Trophoblast cell (in vitro differentiated cells and primary cell): ENCODE results near the gene KCNK5.
A peak's percentile ranks its signal among the peaks of the same experiment; 100 is the strongest.

Experiments
- DNase-seq, 2 donors: peaks; one replicate each; pipeline ENCODE4 v3.0.0-alpha.2; 2016
- H2AFZ ChIP-seq: 2 replicates; pipeline ENCODE4 v1.6.1; 2013; ENCODE audit warnings: low read length, moderate library complexity, mild to moderate bottlenecking; ENCODE audit not compliant: insufficient read depth, poor library complexity
- H2AK5ac ChIP-seq: 2 replicates; pipeline ENCODE4 v1.6.1; 2013; ENCODE audit warnings: mild to moderate bottlenecking, low read length
- H2BK120ac ChIP-seq: 2 replicates; pipeline ENCODE4 v1.6.1; 2013; ENCODE audit warnings: low read length, mild to moderate bottlenecking, moderate library complexity; ENCODE audit not compliant: insufficient read depth, poor library complexity
- H2BK12ac ChIP-seq: 2 replicates; pipeline ENCODE4 v1.6.1; 2013; ENCODE audit warnings: mild to moderate bottlenecking, low read length, moderate library complexity
- H2BK5ac ChIP-seq: 2 replicates; pipeline ENCODE4 v1.6.1; 2013; ENCODE audit warnings: low read length, low read depth, moderate library complexity, mild to moderate bottlenecking; ENCODE audit not compliant: poor library complexity
- H3K14ac ChIP-seq: 2 replicates; pipeline ENCODE4 v1.6.1; 2013; ENCODE audit warnings: mild to moderate bottlenecking, low read length
- H3K18ac ChIP-seq: 2 replicates; pipeline ENCODE4 v1.6.1; 2013; ENCODE audit warnings: mild to moderate bottlenecking, low read length
- H3K23ac ChIP-seq: 2 replicates; pipeline ENCODE4 v1.6.1; 2013; ENCODE audit warnings: low read length
- H3K27ac ChIP-seq: 2 replicates; pipeline ENCODE4 v1.5.1; 2013; ENCODE audit warnings: low read depth, mild to moderate bottlenecking, inconsistent platforms, low read length, moderate library complexity
- H3K27me3 ChIP-seq: 2 replicates; pipeline ENCODE4 v1.6.1; 2013; ENCODE audit warnings: inconsistent platforms, mild to moderate bottlenecking, low read length, moderate library complexity; ENCODE audit not compliant: insufficient read depth
- H3K36me3 ChIP-seq, 2 experiments: 1 replicate in 1 of 2; 2 replicates in 1 of 2; pipeline ENCODE4 v1.6.1; 2013; ENCODE audit warnings: low read length in 2 of 2, mild to moderate bottlenecking in 2 of 2, moderate library complexity in 1 of 2; ENCODE audit not compliant: insufficient read depth in 2 of 2, control insufficient read depth in 1 of 2
- H3K4ac ChIP-seq: 2 replicates; pipeline ENCODE4 v1.6.1; 2013; ENCODE audit warnings: low read depth, mild to moderate bottlenecking, low read length, moderate library complexity
- H3K4me1 ChIP-seq, 2 experiments: 1 replicate in 1 of 2; 2 replicates in 1 of 2; pipeline ENCODE4 v1.6.1; 2013; ENCODE audit warnings: low read length in 2 of 2, mild to moderate bottlenecking in 2 of 2, moderate library complexity in 1 of 2; ENCODE audit not compliant: insufficient read depth in 2 of 2, control insufficient read depth in 1 of 2
- H3K4me2 ChIP-seq: 2 replicates; pipeline ENCODE4 v1.6.1; 2013; ENCODE audit warnings: inconsistent platforms, mild to moderate bottlenecking, low read length, moderate library complexity
- H3K4me3 ChIP-seq: 2 replicates; pipeline ENCODE4 v1.5.1; 2013; ENCODE audit warnings: mild to moderate bottlenecking, low read depth, low read length, inconsistent platforms
- H3K79me1 ChIP-seq: one replicate; pipeline ENCODE4 v1.6.1; 2013; ENCODE audit warnings: low read length
- H3K79me2 ChIP-seq: 2 replicates; pipeline ENCODE4 v1.6.1; 2013; ENCODE audit warnings: low read length, mild to moderate bottlenecking; ENCODE audit not compliant: control insufficient read depth, insufficient read depth, poor library complexity
- H3K9ac ChIP-seq: 2 replicates; pipeline ENCODE4 v1.6.1; 2013; ENCODE audit warnings: mild to moderate bottlenecking, low read length
- H3K9me3 ChIP-seq: 2 replicates; pipeline ENCODE4 v1.6.1; 2013; ENCODE audit warnings: low read depth, mild to moderate bottlenecking, control low read depth, inconsistent platforms, low read length; ENCODE audit not compliant: insufficient read depth
- H4K12ac ChIP-seq: 2 replicates; pipeline ENCODE4 v1.6.1; 2013; ENCODE audit warnings: low read depth, mild to moderate bottlenecking, low read length, moderate library complexity
- H4K8ac ChIP-seq: 2 replicates; pipeline ENCODE4 v1.6.1; 2013; ENCODE audit warnings: low read depth, mild to moderate bottlenecking, low read length, moderate library complexity
- H4K91ac ChIP-seq: one replicate; pipeline ENCODE4 v1.6.1; 2013; ENCODE audit warnings: low read depth, mild to moderate bottlenecking, low read length, moderate library complexity
- WGBS: extraction: QIAGEN DNeasy Blood & Tissue Kit; methylation state at CpG from one replicate; pipeline ENCODE4 v1.1.7; 2013; ENCODE audit warnings: missing lambda C conversion rate; ENCODE audit not compliant: insufficient read length, insufficient coverage; ENCODE audit errors: extremely low coverage; 5-methylcytosine and 5-hydroxymethylcytosine counted together

Gene KCNK5

DNA sequence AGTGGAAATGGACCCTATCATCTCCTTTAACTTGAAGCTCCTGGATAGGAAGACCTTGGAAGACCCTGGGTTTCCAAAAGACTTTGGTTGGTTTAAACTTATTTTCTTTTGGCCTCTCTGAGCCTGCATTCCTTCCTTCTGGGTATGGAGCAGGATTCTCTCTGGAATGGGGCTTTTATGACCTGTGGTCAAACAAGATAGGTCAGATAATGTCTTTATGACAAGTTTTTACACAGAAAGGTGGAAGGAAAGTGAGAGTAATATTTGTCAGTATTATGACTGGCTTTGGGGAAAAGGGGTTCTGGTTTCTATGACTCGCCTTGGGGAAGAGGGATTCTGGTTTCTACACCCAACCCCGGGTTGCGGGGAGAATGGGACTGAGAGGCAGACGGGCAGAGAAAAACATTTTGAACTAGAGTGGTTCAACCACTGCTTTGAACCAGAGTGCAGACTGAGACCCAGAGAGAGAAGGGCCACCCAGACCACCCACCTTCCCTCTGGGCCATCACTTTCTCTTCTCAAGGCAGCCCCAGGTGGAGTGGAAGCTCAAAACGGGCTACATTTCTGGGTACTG is 37.6 kb upstream of the KCNK5 start:
- Histone ChIP-seq H3K4me2 (no peak overlapping the region), H3K79me2 (no peaks in the 10 kb centered on the region), H4K91ac (peak overlapping the region; percentile 26), H3K4me1 (peaks cover 14 to 27% of the 10 kb centered on the region in 2 experiments), H2AK5ac (peak overlapping the region; percentile 15), H3K9me3 (no peaks in the 10 kb centered on the region), H3K27me3 (no peaks in the 10 kb centered on the region), H2BK120ac (peak overlapping the region; percentile 23), H3K36me3 (no peaks in the 10 kb centered on the region), H3K79me1 (peaks cover 11% of the 10 kb centered on the region), H3K4ac (no peak overlapping the region), H2BK12ac (peak overlapping the region; percentile 39), H3K9ac (no peak overlapping the region), H3K18ac (no peak overlapping the region), H2AFZ (no peak overlapping the region), H4K12ac (no peak overlapping the region), H4K8ac (no peak overlapping the region), H3K14ac (no peak overlapping the region), H3K4me3 (no peak overlapping the region), H3K23ac (no peak overlapping the region), H3K27ac (no peak overlapping the region), H2BK5ac (no peak overlapping the region)
- peak in 1 of 2 donors; percentile 34 for DNase-seq
- WGBS: no CpG with 5 or more reads among the region's 5 CpGs

GRCh38 chr6:39266375-39266774 is 37.1 kb upstream of the KCNK5 start:
- no peak overlapping the region for H3K4ac ChIP-seq

DNA sequence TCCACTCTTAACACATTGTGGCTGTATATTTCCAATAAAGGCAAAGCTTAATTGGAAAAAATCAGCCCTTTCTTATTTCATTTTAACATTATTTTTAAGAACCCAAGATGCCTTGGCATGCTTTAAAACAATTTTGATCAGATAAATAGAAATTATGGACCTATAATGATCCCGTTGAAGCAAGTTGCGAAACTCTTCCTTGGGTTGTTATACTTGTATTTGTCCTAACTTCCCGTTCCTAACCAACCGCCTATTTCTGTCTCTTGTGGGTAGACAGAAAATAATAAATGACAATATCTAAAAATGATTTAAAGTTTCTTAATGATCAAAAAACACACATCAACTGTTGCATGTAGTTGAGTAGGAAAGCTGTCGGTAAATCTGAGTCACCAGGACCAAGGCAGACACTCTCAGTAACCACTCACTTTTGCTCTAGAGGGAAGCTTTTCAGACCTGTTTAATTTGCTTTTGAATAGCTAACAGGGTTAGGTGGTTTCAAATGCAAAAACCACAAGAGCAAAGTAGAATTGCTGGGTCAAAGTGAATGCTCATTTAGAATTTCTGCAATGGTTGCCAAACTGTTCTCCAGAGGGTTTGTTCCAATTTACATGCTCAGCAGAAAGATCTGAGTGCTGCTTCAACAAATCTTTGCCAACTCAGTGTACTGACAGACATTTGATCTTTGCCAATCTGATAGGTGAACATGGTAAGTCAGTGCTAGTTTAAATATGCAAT is 34.2 kb upstream of the KCNK5 start:
- no peak overlapping the region for H3K23ac ChIP-seq
- H2BK120ac ChIP-seq: no peak overlapping the region
- no peak overlapping the region for H3K18ac ChIP-seq
- no peak overlapping the region for H3K27ac ChIP-seq
- no peak overlapping the region for H2BK5ac ChIP-seq
- H3K4ac ChIP-seq: no peak overlapping the region
- no peak overlapping the region for H4K12ac ChIP-seq
- no peak overlapping the region for H3K9ac ChIP-seq
- peaks cover 3% of the 10 kb centered on the region for H3K79me1 ChIP-seq
- H3K14ac ChIP-seq: no peak overlapping the region
- H2BK12ac ChIP-seq: no peak overlapping the region
- no CpG with 5 or more reads among the region's 5 CpGs for WGBS
- no peak overlapping the region for H2AFZ ChIP-seq
- no peaks in the 10 kb centered on the region for H3K27me3 ChIP-seq
- DNase-seq: no peak
- H3K4me1 ChIP-seq: peaks cover 6 to 11% of the 10 kb centered on the region in 2 experiments
- no peak overlapping the region for H4K8ac ChIP-seq
- H3K4me3 ChIP-seq: no peak overlapping the region
- H3K4me2 ChIP-seq: no peak overlapping the region
- no peaks in the 10 kb centered on the region for H3K9me3 ChIP-seq
- no peak overlapping the region for H4K91ac ChIP-seq
- H2AK5ac ChIP-seq: no peak overlapping the region
- H3K36me3 ChIP-seq: no peaks in the 10 kb centered on the region
- no peaks in the 10 kb centered on the region for H3K79me2 ChIP-seq

More at GRCh38 chr6:39266375-39266774, 37.1 kb upstream of the KCNK5 start:
- H3K4me3 ChIP-seq: no peak overlapping the region
- H3K9me3 ChIP-seq: no peaks in the 10 kb centered on the region
- no peak overlapping the region for H2AFZ ChIP-seq
- no peak overlapping the region for H2BK5ac ChIP-seq
- no peak overlapping the region for H2BK120ac ChIP-seq
- no peak overlapping the region for H3K18ac ChIP-seq
- no peak overlapping the region for H3K4me2 ChIP-seq
- H2AK5ac ChIP-seq: no peak overlapping the region
- no CpG with 5 or more reads among the region's 2 CpGs for WGBS
- no peak overlapping the region for H3K14ac ChIP-seq
- no peak overlapping the region for H4K91ac ChIP-seq
- DNase-seq: no peak
- no peaks in the 10 kb centered on the region for H3K27me3 ChIP-seq
- H3K36me3 ChIP-seq: no peaks in the 10 kb centered on the region
- H3K79me1 ChIP-seq: peaks cover 11% of the 10 kb centered on the region
- no peak overlapping the region for H4K12ac ChIP-seq
- no peak overlapping the region for H4K8ac ChIP-seq
- H3K4me1 ChIP-seq: peaks cover 14 to 27% of the 10 kb centered on the region in 2 experiments
- no peaks in the 10 kb centered on the region for H3K79me2 ChIP-seq
- H2BK12ac ChIP-seq: no peak overlapping the region
- H3K23ac ChIP-seq: no peak overlapping the region
- no peak overlapping the region for H3K9ac ChIP-seq
- H3K27ac ChIP-seq: no peak overlapping the region

DNA sequence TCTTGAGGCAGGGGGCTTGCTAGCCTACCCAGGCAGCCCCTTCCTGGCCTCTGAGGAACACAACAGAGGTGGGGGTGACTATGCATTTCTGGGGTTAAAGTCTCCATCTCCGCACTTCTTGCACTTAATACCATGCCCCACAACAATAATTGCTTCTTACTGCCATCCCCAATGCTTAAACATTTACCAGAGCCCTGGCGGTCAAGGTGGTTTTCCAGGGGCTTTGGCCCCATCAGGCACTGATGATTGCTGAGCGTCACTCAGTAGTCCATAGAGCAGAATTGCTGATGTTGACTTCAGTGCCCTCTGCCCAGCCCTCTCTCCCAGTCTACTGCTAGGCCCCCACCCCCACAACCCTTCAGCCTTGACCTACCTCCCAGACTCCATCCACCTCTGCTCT is 32.5 kb upstream of the KCNK5 start:
- Histone ChIP-seq H3K9me3 (no peaks in the 10 kb centered on the region), H3K4me3 (no peak overlapping the region), H3K4me1 (no peaks in the 10 kb centered on the region), H2BK5ac (no peak overlapping the region), H3K4me2 (no peak overlapping the region), H3K79me2 (no peaks in the 10 kb centered on the region), H2AK5ac (no peak overlapping the region), H3K9ac (no peak overlapping the region), H3K36me3 (no peaks in the 10 kb centered on the region), H3K27ac (no peak overlapping the region), H3K23ac (no peak overlapping the region), H2AFZ (no peak overlapping the region), H3K14ac (no peak overlapping the region), H3K27me3 (no peaks in the 10 kb centered on the region), H3K79me1 (no peaks in the 10 kb centered on the region), H4K8ac (no peak overlapping the region), H3K4ac (no peak overlapping the region), H2BK120ac (no peak overlapping the region), H2BK12ac (no peak overlapping the region), H4K91ac (no peak overlapping the region), H4K12ac (no peak overlapping the region), H3K18ac (no peak overlapping the region)
- DNase-seq: no peak
- WGBS: no CpG with 5 or more reads among the region's 3 CpGs
